Liver (tissue), 9 donors: Measurements from ENCODE around the gene EDEM2. TPM values are rescaled to one million over a fixed set of nuclear protein-coding genes. Genes with fewer than 3 reads are reported as not detected.
"Not testable (repeated sequence)": the region's sequence is repeated elsewhere in the genome, so short reads cannot be mapped to it uniquely, and the experiment has no call there.

Experiments used
- DNase-seq: peaks from one replicate; pipeline ENCODE4 v3.0.0-alpha.2; 2017; ENCODE audit warnings: low spot score
- H3K27ac ChIP-seq, 2 donors: one replicate each; pipeline ENCODE4 v1.7.0; 2013; ENCODE audit warnings: inconsistent platforms in 2 of 2, low read length in 2 of 2, control low read depth in 1 of 2, low read depth in 1 of 2, mild to moderate bottlenecking in 1 of 2
- H3K27me3 ChIP-seq, 4 donors: one replicate each; pipeline versions ENCODE4 v1.6.1 to v1.7.0; 2013; ENCODE audit warnings: low read length in 3 of 4, inconsistent platforms in 1 of 4, mild to moderate bottlenecking in 1 of 4, moderate library complexity in 1 of 4; ENCODE audit not compliant: control insufficient read depth in 4 of 4, insufficient read depth in 4 of 4
- H3K36me3 ChIP-seq, 4 donors: one replicate each; pipeline versions ENCODE4 v1.6.1 to v1.7.0; 2013; ENCODE audit warnings: low read length in 3 of 4, mild to moderate bottlenecking in 3 of 4, low read depth in 1 of 4, moderate library complexity in 1 of 4; ENCODE audit not compliant: control insufficient read depth in 4 of 4, insufficient read depth in 3 of 4
- H3K4me1 ChIP-seq, 4 donors: one replicate each; pipeline versions ENCODE4 v1.6.1 to v1.7.0; 2013; ENCODE audit warnings: low read length in 3 of 4, mild to moderate bottlenecking in 3 of 4, moderate library complexity in 1 of 4; ENCODE audit not compliant: control insufficient read depth in 4 of 4, insufficient read depth in 4 of 4
- H3K4me3 ChIP-seq, 3 donors: one replicate each; pipeline versions ENCODE4 v1.6.1 to v1.7.0; 2013; ENCODE audit warnings: low read length in 3 of 3, control low read depth in 1 of 3, low read depth in 1 of 3, mild to moderate bottlenecking in 1 of 3
- H3K9ac ChIP-seq, 2 donors: one replicate each; pipeline ENCODE4 v1.7.0; 2013; ENCODE audit warnings: low read length in 2 of 2, mild to moderate bottlenecking in 2 of 2, moderate library complexity in 2 of 2, control low read depth in 1 of 2, low read depth in 1 of 2
- H3K9me3 ChIP-seq, 4 donors: one replicate each; pipeline versions ENCODE4 v1.6.1 to v1.7.0; 2013; ENCODE audit warnings: low read length in 3 of 4; ENCODE audit not compliant: control insufficient read depth in 4 of 4
- ATF3 ChIP-seq: IDR thresholded peaks from 2 replicates; pipeline ENCODE4 v1.6.1; 2016; ENCODE audit warnings: antibody characterized with exemption
- CTCF ChIP-seq: fragments of 150-350 bp; IDR thresholded peaks from 2 replicates; pipeline ENCODE4 v1.5.1; 2017; ENCODE audit warnings: improper control_type of control experiment, low read depth, low read length; ENCODE audit not compliant: missing input control
- EGR1 ChIP-seq, 2 donors: IDR thresholded peaks; 2 replicates each; pipeline ENCODE4 v1.6.1; 2016 to 2018; ENCODE audit warnings: antibody characterized with exemption in 2 of 2, low read depth in 2 of 2
- FOXA1 ChIP-seq: IDR thresholded peaks from 2 replicates; pipeline ENCODE4 v1.6.1; 2016; ENCODE audit warnings: antibody characterized with exemption
- HNF4A ChIP-seq, 2 donors: conservative IDR thresholded peaks; 2 replicates each; pipeline ENCODE4 v1.6.1; 2016; ENCODE audit warnings: antibody characterized with exemption in 2 of 2, mild to moderate bottlenecking in 2 of 2
- HNF4G ChIP-seq: IDR thresholded peaks from 2 replicates; pipeline ENCODE4 v1.6.1; 2016; ENCODE audit warnings: antibody characterized with exemption
- JUND ChIP-seq, 2 donors: IDR thresholded peaks; 2 replicates each; pipeline ENCODE4 v1.6.1; 2016; ENCODE audit warnings: antibody characterized with exemption in 2 of 2
- RAD21 ChIP-seq, 2 donors: IDR thresholded peaks; 2 replicates each; pipeline ENCODE4 v1.6.1; 2016; ENCODE audit warnings: antibody characterized with exemption in 2 of 2, mild to moderate bottlenecking in 2 of 2
- REST ChIP-seq: IDR thresholded peaks from 2 replicates; pipeline ENCODE4 v1.6.1; 2016; ENCODE audit warnings: antibody characterized with exemption, mild to moderate bottlenecking
- RXRA ChIP-seq, 2 donors: IDR thresholded peaks; 2 replicates each; pipeline ENCODE4 v1.6.1; 2017 to 2018; ENCODE audit warnings: antibody characterized with exemption in 2 of 2, mild to moderate bottlenecking in 1 of 2
- SP1 ChIP-seq: IDR thresholded peaks from 2 replicates; pipeline ENCODE4 v1.6.1; 2018; ENCODE audit warnings: antibody characterized with exemption, mild to moderate bottlenecking
- TAF1 ChIP-seq: conservative IDR thresholded peaks from 2 replicates; pipeline ENCODE4 v1.6.1; 2016; ENCODE audit warnings: antibody characterized with exemption, mild to moderate bottlenecking
- YY1 ChIP-seq: IDR thresholded peaks from 2 replicates; pipeline ENCODE4 v1.6.1; 2016; ENCODE audit warnings: antibody characterized with exemption, mild to moderate bottlenecking
- ZBTB33 ChIP-seq: IDR thresholded peaks from 2 replicates; pipeline ENCODE4 v1.6.1; 2016; ENCODE audit warnings: antibody characterized with exemption
- WGBS: extraction: QIAGEN DNeasy Blood & Tissue Kit; methylation state at CpG from one replicate; pipeline ENCODE4 v1.1.7; 2013; 5-methylcytosine and 5-hydroxymethylcytosine counted together
- polyA plus RNA-seq, 2 donors: library from polyadenylated mRNA; stranded (reverse) in 1 of 2; unstranded in 1 of 2; fragments of 200-250 nt in 1 of 2; fragments of >200 nt in 1 of 2; fragmentation: Nextera tagmentation in 1 of 2; extraction: Ambion mirVana in 1 of 2; gene quantifications; one replicate each; pipeline versions ENCODE4 v1.2.1 to v1.2.3, GENCODE V29; 2013 to 2015
- total RNA-seq, 2 donors: library from RNA; depleted of rRNA; stranded (reverse); fragments of >200 nt; gene quantifications; one replicate each; pipeline ENCODE4 v1.2.3, GENCODE V29; 2014
- donor health status: healthy.
- donor health status: healthy.
- donor health status: healthy.
- donor health status: healthy.
- donor health status: healthy.

EDEM2 gene
- total and polyA plus RNA-seq, 4 donors = 15.5 to 32.5 (median 22.2) TPM

DNA sequence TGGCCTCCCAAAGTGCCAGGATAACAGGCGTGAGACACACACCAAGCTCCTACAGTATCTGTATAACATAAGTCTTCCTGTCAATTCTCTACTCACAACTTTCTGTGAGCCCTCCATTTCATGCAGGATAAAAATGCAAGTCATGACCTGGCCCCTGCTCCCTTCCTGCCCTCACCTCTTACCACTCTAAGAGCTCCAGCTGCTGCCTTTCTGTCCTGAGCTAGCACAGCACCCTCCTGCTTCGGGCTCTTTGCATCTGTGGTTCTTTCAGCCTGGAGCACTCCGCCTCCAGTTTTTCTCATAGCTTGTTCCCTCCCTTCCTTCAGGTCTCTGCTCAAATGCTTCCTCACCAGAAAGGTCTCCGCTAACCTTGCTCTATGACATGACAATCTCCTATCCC lies 30.9 kb downstream of the EDEM2 start (continued):
- TF ChIP-seq CTCF (no peak), HNF4G (no peak), TAF1 (no peak), HNF4A (conservative IDR thresholded peaks at IDR 0.05) (no peak), EGR1 (IDR thresholded peaks at IDR 0.05; ENCODE audit: low read depth in 2 of 2) (no peak)

- TF ChIP-seq YY1 (no peak), HNF4A (conservative IDR thresholded peaks at IDR 0.05) (no peak), RAD21 (IDR thresholded peaks at IDR 0.05) (no peak), ATF3 (no peak), REST (no peak), CTCF (no peak), TAF1 (no peak), EGR1 (IDR thresholded peaks at IDR 0.05; ENCODE audit: low read depth in 2 of 2) (no peak), RXRA (IDR thresholded peaks at IDR 0.05) (no peak), SP1 (no peak), ZBTB33 (no peak), JUND (IDR thresholded peaks at IDR 0.05) (no peak), HNF4G (no peak), FOXA1 (no peak)
- no peak overlapping the region for H3K9ac ChIP-seq
- no peaks in the 10 kb centered on the region for H3K9me3 ChIP-seq
- DNase-seq = no peak
- no peak overlapping the region for H3K27ac ChIP-seq
- no peak overlapping the region for H3K4me3 ChIP-seq
- H3K4me1 ChIP-seq = peaks cover 0 to 6% (median 2%) of the 10 kb centered on the region in 4 donors
- WGBS = 91% methylated on average over 11 of the region's 11 CpGs
- peaks cover 15 to 55% (median 31%) of the 10 kb centered on the region in 4 donors for H3K36me3 ChIP-seq
- H3K27me3 ChIP-seq = no peaks in the 10 kb centered on the region
These were observed 31.5 kb downstream of the EDEM2 start for GRCh38 chr20:35115606-35116005.

DNA sequence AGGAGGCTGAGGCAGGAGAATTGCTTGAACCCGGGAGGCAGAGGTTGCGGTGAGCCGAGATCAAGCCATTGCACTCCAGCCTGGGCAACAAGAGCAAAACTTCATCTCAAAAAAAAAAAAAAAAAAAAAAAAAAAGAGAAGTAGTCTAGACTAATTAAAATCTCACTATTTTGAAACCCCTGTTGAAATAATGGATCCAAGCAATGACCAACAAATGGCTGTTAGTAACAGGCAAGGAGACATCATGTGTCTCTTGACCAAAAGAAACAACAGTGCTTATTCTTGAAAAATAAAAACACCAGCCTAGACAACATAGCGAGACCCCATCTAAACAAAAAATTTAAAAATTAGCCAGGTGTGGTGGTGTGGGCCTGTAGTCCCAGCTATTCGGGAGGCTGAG lies 34.9 kb downstream of the EDEM2 start:
- not testable (repeated sequence) for H3K9me3 ChIP-seq, H3K4me1 ChIP-seq, DNase-seq, H3K4me3 ChIP-seq, H3K9ac ChIP-seq, H3K27ac ChIP-seq, H3K27me3 ChIP-seq
- H3K36me3 ChIP-seq = peaks cover 10 to 38% (median 18%) of the 10 kb centered on the region in 4 donors
- 78% methylated on average over 5 of the region's 5 CpGs for WGBS
